NCI-H2029 treated with DMSO at 0.1 percent for 48 hours (cell line): ENCODE results near the gene IQCF5.
"Not testable (repeated sequence)": the region's sequence is repeated elsewhere in the genome, so short reads cannot be mapped to it uniquely, and the experiment has no call there.

Experiments
- DNase-seq: peaks from one replicate; lab custom pipeline; 2025; lab: John Stamatoyannopoulos, UW

The IQCF5 gene

DNA sequence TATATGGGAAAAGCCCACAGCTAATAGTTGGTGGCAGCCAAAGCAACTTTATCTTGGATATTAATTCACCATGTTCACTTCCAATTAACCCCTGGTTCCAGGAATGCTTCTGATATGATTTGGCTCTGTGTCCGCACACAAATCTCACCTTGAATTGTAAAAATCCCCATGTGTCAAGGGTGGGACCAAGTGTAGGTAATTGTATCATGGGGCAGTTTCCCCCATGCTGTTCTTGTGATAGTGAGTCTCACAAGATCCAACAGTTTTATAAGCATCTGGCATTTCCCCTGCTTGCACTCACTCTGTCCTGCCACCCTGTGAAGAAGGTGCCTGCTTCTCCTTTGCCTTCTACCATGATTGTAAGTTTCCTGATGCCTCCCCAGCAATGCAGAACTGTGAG lies 6.5 kb downstream of the IQCF5 start:
- DNase-seq = not testable (repeated sequence)

- DNase-seq = no peak
These were observed 12.5 kb downstream of the IQCF5 start for GRCh38 chr3:51862886-51863285.

- DNase-seq = no peak
These were observed 14.4 kb downstream of the IQCF5 start, which contains the start of gene IQCF2 for GRCh38 chr3:51860703-51861665. TSS of gene IQCF2 (plus strand) at chr3:51861615. CDS start at chr3:51861667, 52 bp downstream.

- DNase-seq = not testable (repeated sequence)
These were observed 20.0 kb downstream of the IQCF5 start for GRCh38 chr3:51855411-51855810.

DNA sequence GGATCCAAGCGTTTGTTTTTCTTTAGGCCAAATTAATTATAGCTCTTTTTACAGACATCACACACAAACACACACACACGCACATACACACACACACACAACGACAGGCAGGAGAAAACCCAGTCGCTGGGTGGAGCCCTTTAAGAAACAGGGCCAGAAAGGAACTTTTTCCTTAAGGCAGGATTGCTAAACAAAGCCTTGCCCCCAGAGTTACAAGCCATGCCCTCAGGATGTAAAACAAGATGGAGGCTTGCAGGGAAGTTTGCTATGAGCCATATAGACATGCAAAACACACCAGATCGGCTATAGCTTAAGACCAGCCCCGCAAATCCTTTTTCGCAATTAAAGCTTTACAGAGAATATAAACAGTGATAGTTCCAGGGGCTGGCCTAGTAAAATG lies 30.3 kb downstream of the IQCF5 start:
- no peak for DNase-seq

GRCh38 chr3:51836606-51837005 lies 38.8 kb downstream of the IQCF5 start:
- DNase-seq = no peak

DNA sequence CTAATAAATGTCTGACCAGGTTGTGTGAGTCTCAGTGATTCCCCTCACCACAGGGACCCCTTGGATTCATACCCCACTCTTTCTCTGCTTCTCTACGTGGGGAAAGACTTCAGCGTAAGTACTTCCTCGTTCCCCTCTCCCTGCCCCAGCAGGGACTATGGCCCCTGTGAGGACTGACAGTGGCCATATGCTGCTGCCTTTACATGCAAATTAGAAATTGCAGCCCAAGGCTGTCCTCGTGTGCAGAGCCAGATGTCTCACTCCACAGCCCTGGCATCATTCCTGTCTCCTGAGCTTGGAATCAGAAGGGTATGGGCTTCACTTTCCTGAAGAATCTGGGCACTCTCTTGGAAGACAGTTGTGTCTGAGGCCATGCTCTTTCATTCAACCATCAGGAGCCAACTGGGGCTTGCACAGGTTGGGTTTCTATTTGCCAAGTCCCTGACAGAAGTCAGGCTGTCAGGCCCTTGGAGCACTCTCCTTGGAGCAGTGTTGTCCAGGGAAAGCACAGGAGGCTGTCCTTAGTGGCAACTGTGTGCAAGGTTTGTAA lies 44.5 kb downstream of the IQCF5 start:
- no peak for DNase-seq

- no peak for DNase-seq
These were observed 45.1 kb downstream of the IQCF5 start for GRCh38 chr3:51830345-51830744.

- no peak for DNase-seq
These were observed 47.1 kb downstream of the IQCF5 start for GRCh38 chr3:51828297-51828696.
